ENCODE measurements around the gene LEP. TPM values are rescaled to one million over a fixed set of nuclear protein-coding genes. Genes with fewer than 3 reads are reported as not detected.

LEP gene
- total and polyA plus RNA-seq, 8 donors: 0.05 to 0.12 TPM; not detected in 6

GRCh38 chr7:128257458-128257857 lies 16.4 kb downstream of the LEP start:
- no peak overlapping the region for H3K4me3 ChIP-seq
- intact Hi-C loops (cut with DNase I; ENCODE audit: low total_unique reads): no loop called here
- H3K9me3 ChIP-seq: no peaks in the 10 kb centered on the region
- no peaks in the 10 kb centered on the region for H3K27me3 ChIP-seq
- DNase-seq: no peak
- H3K4me1 ChIP-seq: peaks cover 6 to 20% (median 17%) of the 10 kb centered on the region in 4 donors
- no peak for TF ChIP-seq POLR2A (IDR thresholded peaks at IDR 0.05)
- TF ChIP-seq, protein P1, sequence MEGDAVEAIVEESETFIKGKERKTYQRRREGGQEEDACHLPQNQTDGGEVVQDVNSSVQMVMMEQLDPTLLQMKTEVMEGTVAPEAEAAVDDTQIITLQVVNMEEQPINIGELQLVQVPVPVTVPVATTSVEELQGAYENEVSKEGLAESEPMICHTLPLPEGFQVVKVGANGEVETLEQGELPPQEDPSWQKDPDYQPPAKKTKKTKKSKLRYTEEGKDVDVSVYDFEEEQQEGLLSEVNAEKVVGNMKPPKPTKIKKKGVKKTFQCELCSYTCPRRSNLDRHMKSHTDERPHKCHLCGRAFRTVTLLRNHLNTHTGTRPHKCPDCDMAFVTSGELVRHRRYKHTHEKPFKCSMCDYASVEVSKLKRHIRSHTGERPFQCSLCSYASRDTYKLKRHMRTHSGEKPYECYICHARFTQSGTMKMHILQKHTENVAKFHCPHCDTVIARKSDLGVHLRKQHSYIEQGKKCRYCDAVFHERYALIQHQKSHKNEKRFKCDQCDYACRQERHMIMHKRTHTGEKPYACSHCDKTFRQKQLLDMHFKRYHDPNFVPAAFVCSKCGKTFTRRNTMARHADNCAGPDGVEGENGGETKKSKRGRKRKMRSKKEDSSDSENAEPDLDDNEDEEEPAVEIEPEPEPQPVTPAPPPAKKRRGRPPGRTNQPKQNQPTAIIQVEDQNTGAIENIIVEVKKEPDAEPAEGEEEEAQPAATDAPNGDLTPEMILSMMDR (IDR thresholded peaks at IDR 0.05): no peak
- no peak for TF ChIP-seq POLR2AphosphoS5 (IDR thresholded peaks at IDR 0.05)
- no peak for TF ChIP-seq EP300 (IDR thresholded peaks at IDR 0.05)
- no peaks in the 10 kb centered on the region for H3K36me3 ChIP-seq
- WGBS, 5 donors: 80 to 87% (median 86%) methylated on average over 14 of the region's 14 CpGs
- no peak overlapping the region for H3K27ac ChIP-seq

GRCh38 chr7:128259131-128260061 lies 18.3 kb downstream of the LEP start:
- Histone ChIP-seq H3K27ac (peak overlapping the region; percentile 31 to 69 (median 47)), H3K4me3 (no peak overlapping the region), H3K27me3 (no peaks in the 10 kb centered on the region), H3K4me1 (peaks cover 10 to 30% (median 24%) of the 10 kb centered on the region in 4 donors), H3K9me3 (no peaks in the 10 kb centered on the region), H3K36me3 (no peaks in the 10 kb centered on the region)
- peak; percentile 76 to 79 for DNase-seq
- WGBS, 5 donors: 28 to 44% (median 34%) methylated on average over 11 of the region's 11 CpGs
- intact Hi-C loops (cut with DNase I; ENCODE audit: low total_unique reads): no loop called here
- TF ChIP-seq POLR2A (IDR thresholded peaks at IDR 0.05) (no peak), POLR2AphosphoS5 (IDR thresholded peaks at IDR 0.05) (no peak), EP300 (IDR thresholded peaks at IDR 0.05) (no peak)
- TF ChIP-seq, protein P1 (IDR thresholded peaks at IDR 0.05): no peak

GRCh38 chr7:128260069-128260795 lies 19.2 kb downstream of the LEP start:
- Histone ChIP-seq H3K36me3 (no peaks in the 10 kb centered on the region), H3K9me3 (no peaks in the 10 kb centered on the region), H3K27ac (peak overlapping the region; percentile 31 to 69 (median 44)), H3K4me1 (peaks cover 18 to 39% (median 26%) of the 10 kb centered on the region in 4 donors), H3K27me3 (no peaks in the 10 kb centered on the region), H3K4me3 (no peak overlapping the region)
- WGBS, 5 donors: 64 to 83% (median 71%) methylated on average over 10 to 12 of the region's 12 CpGs
- TF ChIP-seq, protein P1 (IDR thresholded peaks at IDR 0.05): no peak
- DNase-seq: no peak
- intact Hi-C loops (cut with DNase I; ENCODE audit: low total_unique reads): no loop called here

- Histone ChIP-seq H3K9me3 (no peaks in the 10 kb centered on the region), H3K27ac (no peak overlapping the region), H3K27me3 (no peaks in the 10 kb centered on the region), H3K4me1 (peaks cover 26 to 53% (median 39%) of the 10 kb centered on the region in 4 donors), H3K4me3 (no peak overlapping the region), H3K36me3 (no peaks in the 10 kb centered on the region)
- 90 to 97% (median 95%) methylated on average over 15 of the region's 15 CpGs for WGBS, 5 donors
- TF ChIP-seq POLR2AphosphoS5 (IDR thresholded peaks at IDR 0.05): no peak
- no peak for TF ChIP-seq POLR2A (IDR thresholded peaks at IDR 0.05)
- TF ChIP-seq EP300 (IDR thresholded peaks at IDR 0.05): no peak
- TF ChIP-seq, protein P1 (IDR thresholded peaks at IDR 0.05): no peak
- intact Hi-C loops (cut with DNase I; ENCODE audit: low total_unique reads): no loop called here
- no peak for DNase-seq
These were observed 21.4 kb downstream of the LEP start for GRCh38 chr7:128262273-128263028.
